Measurements from ENCODE around the gene SMAD7. TPM values are rescaled to one million over a fixed set of nuclear protein-coding genes. Genes with fewer than 3 reads are reported as not detected.
"Not testable (repeated sequence)": the region's sequence is repeated elsewhere in the genome, so short reads cannot be mapped to it uniquely, and the experiment has no call there.

Gene SMAD7
- total and polyA plus RNA-seq, 2 donors (not counting 1 experiment from before 2014, with no cell fraction given), result 6.1 to 16.3 TPM

DNA sequence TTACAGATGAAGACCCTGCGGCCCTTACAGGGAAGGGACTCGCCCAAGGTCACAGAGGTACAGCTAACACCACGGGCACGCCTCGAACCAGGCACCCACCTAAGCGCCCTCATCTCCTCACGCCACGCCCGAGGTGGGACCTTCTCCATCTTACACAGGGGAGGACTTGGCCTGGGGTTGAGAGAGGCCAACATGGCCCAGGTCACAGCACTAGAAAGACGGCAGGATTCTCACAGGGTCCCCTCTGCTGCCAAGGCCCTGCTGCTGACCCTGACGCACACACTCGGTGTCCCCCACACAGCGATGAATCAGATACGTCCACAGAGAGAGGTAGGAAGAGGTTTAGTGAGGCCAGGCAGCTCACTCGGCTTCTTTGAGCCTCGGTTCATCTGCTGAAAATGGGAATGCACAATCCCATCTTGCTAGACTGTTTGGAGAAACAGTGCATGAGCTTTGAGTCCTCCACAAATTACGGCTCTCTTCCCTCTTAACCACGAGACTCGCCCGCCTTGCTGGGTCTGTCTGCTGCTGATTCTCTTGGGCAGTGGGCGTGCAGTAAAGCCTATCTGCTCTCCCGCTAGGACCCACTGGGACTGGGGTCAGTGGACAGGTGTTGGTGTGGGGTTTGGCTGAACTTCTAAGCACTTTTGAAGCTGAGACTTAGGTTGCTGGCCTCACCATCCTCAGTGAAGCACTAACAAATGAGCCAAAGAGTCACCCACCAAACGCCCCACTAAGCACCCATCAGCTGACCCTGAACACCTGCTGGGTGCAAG is 79.2 kb downstream of the SMAD7 start:
- no peaks in the 10 kb centered on the region for H3K79me2 ChIP-seq (ENCODE audit: control insufficient read depth, insufficient read depth, low read length)
- H3K4me3 ChIP-seq (replicated peaks in 1 of 4; ENCODE audit: control extremely low read depth in 1 of 4, insufficient read depth in 1 of 4, low read depth in 3 of 4, low read length in 4 of 4), result no peak overlapping the region
- no peaks in the 10 kb centered on the region for H4K20me1 ChIP-seq (ENCODE audit: control insufficient read depth, extremely low read depth, insufficient read depth, low read length)
- TF ChIP-seq EZH2 (IDR thresholded peaks at IDR 0.05; ENCODE audit: low read length, missing control alignments), result no peak
- TF ChIP-seq, protein P1, sequence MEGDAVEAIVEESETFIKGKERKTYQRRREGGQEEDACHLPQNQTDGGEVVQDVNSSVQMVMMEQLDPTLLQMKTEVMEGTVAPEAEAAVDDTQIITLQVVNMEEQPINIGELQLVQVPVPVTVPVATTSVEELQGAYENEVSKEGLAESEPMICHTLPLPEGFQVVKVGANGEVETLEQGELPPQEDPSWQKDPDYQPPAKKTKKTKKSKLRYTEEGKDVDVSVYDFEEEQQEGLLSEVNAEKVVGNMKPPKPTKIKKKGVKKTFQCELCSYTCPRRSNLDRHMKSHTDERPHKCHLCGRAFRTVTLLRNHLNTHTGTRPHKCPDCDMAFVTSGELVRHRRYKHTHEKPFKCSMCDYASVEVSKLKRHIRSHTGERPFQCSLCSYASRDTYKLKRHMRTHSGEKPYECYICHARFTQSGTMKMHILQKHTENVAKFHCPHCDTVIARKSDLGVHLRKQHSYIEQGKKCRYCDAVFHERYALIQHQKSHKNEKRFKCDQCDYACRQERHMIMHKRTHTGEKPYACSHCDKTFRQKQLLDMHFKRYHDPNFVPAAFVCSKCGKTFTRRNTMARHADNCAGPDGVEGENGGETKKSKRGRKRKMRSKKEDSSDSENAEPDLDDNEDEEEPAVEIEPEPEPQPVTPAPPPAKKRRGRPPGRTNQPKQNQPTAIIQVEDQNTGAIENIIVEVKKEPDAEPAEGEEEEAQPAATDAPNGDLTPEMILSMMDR (conservative IDR thresholded peaks at IDR 0.05 in 1 of 2, IDR thresholded peaks at IDR 0.05 in 1 of 2; ENCODE audit: low read depth in 1 of 2, low read length in 2 of 2), result no peak
- peaks cover 6% of the 10 kb centered on the region for H3K4me1 ChIP-seq (ENCODE audit: control insufficient read depth, extremely low read depth, insufficient read depth, low read length)
- no peak overlapping the region for H2AFZ ChIP-seq (ENCODE audit: low read length)
- H3K9me3 ChIP-seq (ENCODE audit: control insufficient read depth, insufficient read depth, low read depth, low read length), result no peaks in the 10 kb centered on the region
- no peaks in the 10 kb centered on the region for H3K27me3 ChIP-seq (ENCODE audit: control insufficient read depth, insufficient read depth, low read length)
- H3K9ac ChIP-seq (ENCODE audit: insufficient read depth, low read length), result no peak overlapping the region
- H3K4me2 ChIP-seq (ENCODE audit: extremely low read depth, insufficient read depth, low read length), result no peak overlapping the region
- no peak for DNase-seq (ENCODE audit: low read depth in 2 of 2)
- H3K27ac ChIP-seq (ENCODE audit: insufficient read depth, low read length), result no peak overlapping the region
- no peaks in the 10 kb centered on the region for H3K36me3 ChIP-seq (ENCODE audit: control insufficient read depth, insufficient read depth, low read length)

DNA sequence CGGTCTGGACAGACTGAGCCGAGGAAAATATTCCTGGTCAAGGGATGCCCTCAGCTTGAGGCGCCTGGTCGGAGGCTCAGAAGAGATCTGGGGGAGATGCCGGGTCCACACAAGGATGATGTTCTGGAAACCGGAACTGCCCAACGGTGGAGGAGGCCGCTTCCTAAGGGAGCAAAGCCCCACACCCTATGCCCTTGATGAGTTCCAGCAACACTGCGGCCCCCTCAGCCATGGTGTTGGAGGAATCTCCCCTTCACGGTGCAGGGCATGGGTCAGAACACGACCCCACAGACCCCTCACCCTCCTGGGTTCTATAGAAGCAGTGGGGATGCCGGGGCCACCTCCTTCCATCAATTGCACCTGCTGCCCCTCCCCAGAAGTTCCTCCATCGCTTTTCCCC is 79.8 kb downstream of the SMAD7 start:
- H3K36me3 ChIP-seq (ENCODE audit: control insufficient read depth, insufficient read depth, low read length); H2AFZ ChIP-seq (ENCODE audit: low read length): not testable (repeated sequence)

More for the DNA sequence above, 79.8 kb downstream of the SMAD7 start:
- not testable (repeated sequence) for DNase-seq (ENCODE audit: low read depth in 2 of 2); H3K9ac ChIP-seq (ENCODE audit: insufficient read depth, low read length); H3K27ac ChIP-seq (ENCODE audit: insufficient read depth, low read length); H3K4me2 ChIP-seq (ENCODE audit: extremely low read depth, insufficient read depth, low read length); H4K20me1 ChIP-seq (ENCODE audit: control insufficient read depth, extremely low read depth, insufficient read depth, low read length); H3K27me3 ChIP-seq (ENCODE audit: control insufficient read depth, insufficient read depth, low read length); H3K79me2 ChIP-seq (ENCODE audit: control insufficient read depth, insufficient read depth, low read length); H3K4me3 ChIP-seq (replicated peaks in 1 of 4; ENCODE audit: control extremely low read depth in 1 of 4, insufficient read depth in 1 of 4, low read depth in 3 of 4, low read length in 4 of 4); H3K4me1 ChIP-seq (ENCODE audit: control insufficient read depth, extremely low read depth, insufficient read depth, low read length); H3K9me3 ChIP-seq (ENCODE audit: control insufficient read depth, insufficient read depth, low read depth, low read length)

All from fibroblast of lung (primary cell).